Measurements from ENCODE around the gene STON1.

DNA sequence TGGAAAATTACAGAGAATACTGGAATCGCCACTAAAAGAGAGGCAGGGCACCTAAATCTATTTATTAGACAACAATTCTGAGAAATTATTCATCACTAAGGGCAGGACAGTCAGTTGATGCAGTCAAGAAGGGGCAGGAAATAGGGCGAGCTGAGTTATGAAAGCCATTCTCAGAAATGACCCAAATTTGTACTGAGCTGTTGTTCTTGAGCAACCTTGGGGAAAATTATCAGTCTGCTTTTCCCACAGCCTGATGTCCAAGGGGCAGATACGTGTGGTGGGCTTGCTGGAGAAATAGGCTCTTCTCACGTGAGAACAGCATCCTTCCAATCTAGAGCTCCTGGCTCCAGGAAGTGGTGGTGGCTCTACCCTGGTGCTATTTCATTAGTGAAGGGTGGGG is 38.6 kb downstream of the STON1 start:
- TF ChIP-seq MAFK (IDR thresholded peaks at IDR 0.05; ENCODE audit: low read depth, low read length), result no peak
- no peak for TF ChIP-seq RCOR1 (IDR thresholded peaks at IDR 0.05; ENCODE audit: insufficient replicate concordance, low read length)
- TF ChIP-seq POLR2A (IDR thresholded peaks at IDR 0.05; ENCODE audit: low read depth, low read length), result no peak
- TF ChIP-seq, protein P1, sequence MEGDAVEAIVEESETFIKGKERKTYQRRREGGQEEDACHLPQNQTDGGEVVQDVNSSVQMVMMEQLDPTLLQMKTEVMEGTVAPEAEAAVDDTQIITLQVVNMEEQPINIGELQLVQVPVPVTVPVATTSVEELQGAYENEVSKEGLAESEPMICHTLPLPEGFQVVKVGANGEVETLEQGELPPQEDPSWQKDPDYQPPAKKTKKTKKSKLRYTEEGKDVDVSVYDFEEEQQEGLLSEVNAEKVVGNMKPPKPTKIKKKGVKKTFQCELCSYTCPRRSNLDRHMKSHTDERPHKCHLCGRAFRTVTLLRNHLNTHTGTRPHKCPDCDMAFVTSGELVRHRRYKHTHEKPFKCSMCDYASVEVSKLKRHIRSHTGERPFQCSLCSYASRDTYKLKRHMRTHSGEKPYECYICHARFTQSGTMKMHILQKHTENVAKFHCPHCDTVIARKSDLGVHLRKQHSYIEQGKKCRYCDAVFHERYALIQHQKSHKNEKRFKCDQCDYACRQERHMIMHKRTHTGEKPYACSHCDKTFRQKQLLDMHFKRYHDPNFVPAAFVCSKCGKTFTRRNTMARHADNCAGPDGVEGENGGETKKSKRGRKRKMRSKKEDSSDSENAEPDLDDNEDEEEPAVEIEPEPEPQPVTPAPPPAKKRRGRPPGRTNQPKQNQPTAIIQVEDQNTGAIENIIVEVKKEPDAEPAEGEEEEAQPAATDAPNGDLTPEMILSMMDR (conservative IDR thresholded peaks at IDR 0.05; ENCODE audit: low read depth, low read length), result no peak
- TF ChIP-seq RFX5 (IDR thresholded peaks at IDR 0.05; ENCODE audit: low read depth, low read length), result no peak
- TF ChIP-seq, protein P2, sequence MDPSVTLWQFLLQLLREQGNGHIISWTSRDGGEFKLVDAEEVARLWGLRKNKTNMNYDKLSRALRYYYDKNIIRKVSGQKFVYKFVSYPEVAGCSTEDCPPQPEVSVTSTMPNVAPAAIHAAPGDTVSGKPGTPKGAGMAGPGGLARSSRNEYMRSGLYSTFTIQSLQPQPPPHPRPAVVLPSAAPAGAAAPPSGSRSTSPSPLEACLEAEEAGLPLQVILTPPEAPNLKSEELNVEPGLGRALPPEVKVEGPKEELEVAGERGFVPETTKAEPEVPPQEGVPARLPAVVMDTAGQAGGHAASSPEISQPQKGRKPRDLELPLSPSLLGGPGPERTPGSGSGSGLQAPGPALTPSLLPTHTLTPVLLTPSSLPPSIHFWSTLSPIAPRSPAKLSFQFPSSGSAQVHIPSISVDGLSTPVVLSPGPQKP (IDR thresholded peaks at IDR 0.05; ENCODE audit: borderline replicate concordance, low read depth, low read length), result no peak
- no peak for TF ChIP-seq RAD21 (IDR thresholded peaks at IDR 0.05; ENCODE audit: low read length)
